ENCODE data around the gene BAG2. TPM values are rescaled to one million over a fixed set of nuclear protein-coding genes. Genes with fewer than 3 reads are reported as not detected.

The BAG2 gene
- total RNA-seq, 1 experiment from 2014 or later = 14.0 TPM

- H3K4me3 ChIP-seq (ENCODE audit: low read depth in 2 of 2, low read length in 2 of 2) = no peak overlapping the region
- intact Hi-C loops (cut with micrococcal nuclease; ENCODE audit: unreplicated experiment) (no loop called here), in situ Hi-C loops (cut with HindIII; ENCODE audit: low pct_unique_long_range_greater_than_20kb, low sequenced_read_pairs) (no loop called here)
- H3K36me3 ChIP-seq (ENCODE audit: control insufficient read depth, insufficient read depth, low read length) = no peaks in the 10 kb centered on the region; the same call in 1 of the 2 replicates
- no peaks in the 10 kb centered on the region for H3K9me3 ChIP-seq (ENCODE audit: control insufficient read depth, insufficient read depth, low read depth, low read length)
- ATAC-seq (no peak), DNase-seq (ENCODE audit: low read depth, low spot score) (no peak)
- TSS peak; percentile 55 for BruUV-seq (replicated peaks)
- CTCF ChIA-PET = no interaction called here
- no peak overlapping the region for H3K27ac ChIP-seq (ENCODE audit: low read length)
- POLR2A ChIA-PET = interaction anchor here (0.5 kb wide), 1 partner anchor 21 kb away, joined by 3 read pairs; no protein-coding TSS in a partner anchor
- H3K27me3 ChIP-seq (ENCODE audit: control insufficient read depth, insufficient read depth, low read length) = no peaks in the 10 kb centered on the region
- TF ChIP-seq TCF7L2 (IDR thresholded peaks at IDR 0.05; ENCODE audit: low read depth, low read length) (no peak), CTCF (IDR thresholded peaks at IDR 0.05) (no peak)
- peaks cover 9% of the 10 kb centered on the region; the same call in 1 of the 2 replicates for H3K4me1 ChIP-seq (ENCODE audit: control insufficient read depth, insufficient read depth, low read length)
Observed at GRCh38 chr6:57220083-57220703, 48.1 kb downstream of the BAG2 start.

- POLR2A ChIA-PET = no interaction called here
- Histone ChIP-seq H3K27me3 (ENCODE audit: control insufficient read depth, insufficient read depth, low read length) (no peaks in the 10 kb centered on the region), H3K4me3 (ENCODE audit: low read depth in 2 of 2, low read length in 2 of 2) (peak overlapping the region; percentile 75), H3K4me1 (ENCODE audit: control insufficient read depth, insufficient read depth, low read length) (peaks cover 9% of the 10 kb centered on the region; the same call in 1 of the 2 replicates), H3K9me3 (ENCODE audit: control insufficient read depth, insufficient read depth, low read depth, low read length) (no peaks in the 10 kb centered on the region), H3K36me3 (ENCODE audit: control insufficient read depth, insufficient read depth, low read length) (no peaks in the 10 kb centered on the region; the same call in 1 of the 2 replicates), H3K27ac (ENCODE audit: low read length) (peak overlapping the region; percentile 91)
- peak; percentile 91 for ATAC-seq
- CTCF ChIA-PET = interaction anchor here (0.7 kb wide), 1 partner anchor 23 kb away, joined by 3 read pairs; no protein-coding TSS in a partner anchor
- BruUV-seq (replicated peaks) = no TSS peak
- intact Hi-C loops (cut with micrococcal nuclease; ENCODE audit: unreplicated experiment) (no loop called here), in situ Hi-C loops (cut with HindIII; ENCODE audit: low pct_unique_long_range_greater_than_20kb, low sequenced_read_pairs) (no loop called here)
- peak; percentile 22 for DNase-seq (ENCODE audit: low read depth, low spot score)
- TF ChIP-seq POLR2AphosphoS5 (IDR thresholded peaks at IDR 0.05; ENCODE audit: low read depth, low read length) (no peak), TCF7L2 (IDR thresholded peaks at IDR 0.05; ENCODE audit: low read depth, low read length) (no peak), REST (IDR thresholded peaks at IDR 0.05; ENCODE audit: insufficient read depth in 1 of 2, low read depth in 2 of 2, low read length in 1 of 2) (no peak), CTCF (IDR thresholded peaks at IDR 0.05) (peak; percentile 70), SIN3A (IDR thresholded peaks at IDR 0.05; ENCODE audit: borderline replicate concordance, insufficient read depth, low read depth, low read length) (no peak)
Observed at GRCh38 chr6:57221191-57221935, 49.2 kb downstream of the BAG2 start.
